GM12878 (cell line): ENCODE results near the gene CIB4.

Experiments used
- CEBPB ChIP-seq, 2 experiments: fragments of 150-350 bp in 1 of 2; IDR thresholded peaks; 2 replicates each; pipeline ENCODE4 v1.6.1; 2012 to 2014; ENCODE audit warnings: low read depth in 2 of 2, low read length in 2 of 2, borderline replicate concordance in 1 of 2, inconsistent platforms in 1 of 2
- EZH2 ChIP-seq: IDR thresholded peaks from 2 replicates; pipeline ENCODE4 v1.6.1; 2012; ENCODE audit warnings: low read depth, mild to moderate bottlenecking, control low read depth, inconsistent platforms, low read length, borderline replicate concordance; ENCODE audit not compliant: control insufficient read depth
- MTA3 ChIP-seq: IDR thresholded peaks from 2 replicates; pipeline ENCODE4 v1.6.1; 2012; ENCODE audit warnings: low read length, inconsistent platforms, borderline replicate concordance
- POLR2A ChIP-seq: IDR thresholded peaks from 2 replicates; pipeline ENCODE4 v1.6.1; 2011; ENCODE audit warnings: low read depth, mild to moderate bottlenecking, low read length
- SRF ChIP-seq, 2 experiments: IDR thresholded peaks; 2 replicates each; pipeline ENCODE4 v1.6.1; 2011; ENCODE audit warnings: low read depth in 2 of 2, low read length in 2 of 2, mild to moderate bottlenecking in 1 of 2, moderate library complexity in 1 of 2
- TAF1 ChIP-seq: IDR thresholded peaks from 2 replicates; pipeline ENCODE4 v1.6.1; 2011; ENCODE audit warnings: mild to moderate bottlenecking, low read depth, low read length, borderline replicate concordance
- ZNF274 ChIP-seq: IDR thresholded peaks from one replicate; pipeline ENCODE4 v1.8.0; 2011; ENCODE audit not compliant: insufficient read length, insufficient read depth
- TF ChIP-seq, protein P1 (sequence below): IDR thresholded peaks from 2 replicates; pipeline ENCODE4 v1.6.1; 2011; ENCODE audit warnings: low read depth, mild to moderate bottlenecking, low read length, moderate library complexity, borderline replicate concordance; ENCODE audit errors: extremely low read depth
- TF ChIP-seq, protein P2 (sequence below), 3 experiments: IDR thresholded peaks in 2 of 3; conservative IDR thresholded peaks in 1 of 3; 2 replicates each; pipeline ENCODE4 v1.5.1; 2011; ENCODE audit warnings: low read depth in 3 of 3, low read length in 3 of 3, mild to moderate bottlenecking in 3 of 3, control low read depth in 2 of 3, moderate library complexity in 2 of 3, inconsistent platforms in 1 of 3, mixed read lengths in 1 of 3; ENCODE audit not compliant: control insufficient read depth in 2 of 3, insufficient read depth in 1 of 3; ENCODE audit errors: extremely low read depth in 1 of 3
- TF ChIP-seq, protein P3 (sequence below): IDR thresholded peaks from 2 replicates; pipeline ENCODE4 v1.6.1; 2011; ENCODE audit warnings: borderline replicate concordance, low read depth, mild to moderate bottlenecking, moderate library complexity, low read length; ENCODE audit not compliant: insufficient read depth, poor library complexity, severe bottlenecking

DNA sequence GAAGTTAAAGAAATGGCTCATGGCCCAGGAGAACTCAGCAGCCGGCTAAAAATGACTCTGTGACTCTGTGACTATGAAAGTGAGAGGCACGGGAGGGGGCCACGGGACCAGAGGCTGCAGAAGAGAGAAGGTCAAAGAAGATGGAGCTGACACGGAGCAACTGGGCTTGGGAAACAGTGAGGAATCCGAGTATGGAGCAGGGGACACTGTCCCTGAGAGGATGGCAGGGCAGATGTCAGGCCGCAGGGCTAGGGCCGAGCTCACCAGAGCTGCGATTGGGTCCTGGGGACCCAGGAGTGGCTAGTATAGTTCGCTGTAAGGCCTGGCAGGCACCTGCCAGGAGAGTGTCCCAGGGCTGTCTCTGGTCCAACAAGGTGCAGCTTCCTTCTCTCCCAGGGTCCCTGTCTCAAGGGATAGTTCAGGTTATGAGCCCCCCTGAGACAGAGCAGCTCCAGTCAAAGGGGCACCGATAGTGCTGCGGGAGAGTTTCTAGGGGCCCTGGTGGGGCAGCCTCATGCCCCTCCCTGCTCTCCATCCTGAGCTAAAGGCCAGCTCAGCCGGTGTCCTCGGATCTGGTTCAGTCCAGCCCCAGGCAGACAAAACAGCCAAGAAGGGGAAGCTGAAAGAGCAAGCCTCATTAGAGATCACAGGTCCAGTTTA lies 42.7 kb downstream of the CIB4 start:
- TF ChIP-seq CEBPB (IDR thresholded peaks at IDR 0.05; ENCODE audit: borderline replicate concordance in 1 of 2, low read depth in 2 of 2, low read length in 2 of 2) = no peak
- TF ChIP-seq EZH2 = no peak
- TF ChIP-seq TAF1 = no peak
- no peak for TF ChIP-seq MTA3
- TF ChIP-seq, protein P1, sequence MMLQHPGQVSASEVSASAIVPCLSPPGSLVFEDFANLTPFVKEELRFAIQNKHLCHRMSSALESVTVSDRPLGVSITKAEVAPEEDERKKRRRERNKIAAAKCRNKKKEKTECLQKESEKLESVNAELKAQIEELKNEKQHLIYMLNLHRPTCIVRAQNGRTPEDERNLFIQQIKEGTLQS = no peak
- TF ChIP-seq ZNF274 = no peak
- no peak for TF ChIP-seq POLR2A
- TF ChIP-seq, protein P2, sequence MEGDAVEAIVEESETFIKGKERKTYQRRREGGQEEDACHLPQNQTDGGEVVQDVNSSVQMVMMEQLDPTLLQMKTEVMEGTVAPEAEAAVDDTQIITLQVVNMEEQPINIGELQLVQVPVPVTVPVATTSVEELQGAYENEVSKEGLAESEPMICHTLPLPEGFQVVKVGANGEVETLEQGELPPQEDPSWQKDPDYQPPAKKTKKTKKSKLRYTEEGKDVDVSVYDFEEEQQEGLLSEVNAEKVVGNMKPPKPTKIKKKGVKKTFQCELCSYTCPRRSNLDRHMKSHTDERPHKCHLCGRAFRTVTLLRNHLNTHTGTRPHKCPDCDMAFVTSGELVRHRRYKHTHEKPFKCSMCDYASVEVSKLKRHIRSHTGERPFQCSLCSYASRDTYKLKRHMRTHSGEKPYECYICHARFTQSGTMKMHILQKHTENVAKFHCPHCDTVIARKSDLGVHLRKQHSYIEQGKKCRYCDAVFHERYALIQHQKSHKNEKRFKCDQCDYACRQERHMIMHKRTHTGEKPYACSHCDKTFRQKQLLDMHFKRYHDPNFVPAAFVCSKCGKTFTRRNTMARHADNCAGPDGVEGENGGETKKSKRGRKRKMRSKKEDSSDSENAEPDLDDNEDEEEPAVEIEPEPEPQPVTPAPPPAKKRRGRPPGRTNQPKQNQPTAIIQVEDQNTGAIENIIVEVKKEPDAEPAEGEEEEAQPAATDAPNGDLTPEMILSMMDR (IDR thresholded peaks at IDR 0.05 in 2 of 3, conservative IDR thresholded peaks at IDR 0.05 in 1 of 3; ENCODE audit: control insufficient read depth in 2 of 3, extremely low read depth in 1 of 3, insufficient read depth in 1 of 3, low read depth in 3 of 3, low read length in 3 of 3) = no peak
- TF ChIP-seq SRF (IDR thresholded peaks at IDR 0.05; ENCODE audit: low read depth in 2 of 2, low read length in 2 of 2) = no peak
- TF ChIP-seq, protein P3, sequence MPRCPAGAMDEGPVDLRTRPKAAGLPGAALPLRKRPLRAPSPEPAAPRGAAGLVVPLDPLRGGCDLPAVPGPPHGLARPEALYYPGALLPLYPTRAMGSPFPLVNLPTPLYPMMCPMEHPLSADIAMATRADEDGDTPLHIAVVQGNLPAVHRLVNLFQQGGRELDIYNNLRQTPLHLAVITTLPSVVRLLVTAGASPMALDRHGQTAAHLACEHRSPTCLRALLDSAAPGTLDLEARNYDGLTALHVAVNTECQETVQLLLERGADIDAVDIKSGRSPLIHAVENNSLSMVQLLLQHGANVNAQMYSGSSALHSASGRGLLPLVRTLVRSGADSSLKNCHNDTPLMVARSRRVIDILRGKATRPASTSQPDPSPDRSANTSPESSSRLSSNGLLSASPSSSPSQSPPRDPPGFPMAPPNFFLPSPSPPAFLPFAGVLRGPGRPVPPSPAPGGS = no peak
